Activated CD4-positive, alpha-beta T cell treated with anti-CD3 and anti-CD28 coated beads, Interleukin-2, amount 10 ng/mL, durations not matched to agents 7 days and 5 days (primary cell): ENCODE data around the gene BPIFA3. TPM values are rescaled to one million over a fixed set of nuclear protein-coding genes. Genes with fewer than 3 reads are reported as not detected.
"Not testable (repeated sequence)": the region's sequence is repeated elsewhere in the genome, so short reads cannot be mapped to it uniquely, and the experiment has no call there.

Experiments
- CTCF ChIA-PET: fragments of 350-600 bp; sonication (Branson Sonifier 250); formaldehyde crosslinking; loops from one replicate; lab custom pipeline; 2021; ENCODE audit warnings: antibody characterized with exemption; lab: Charles Lee
- POLR2A ChIA-PET: fragments of 350-600 bp; sonication (Branson Sonifier 250); formaldehyde crosslinking; loops from one replicate; lab custom pipeline; 2021; ENCODE audit warnings: antibody characterized with exemption; lab: Charles Lee
- DNase-seq: peaks from one replicate; pipeline ENCODE4 v3.0.0-alpha.2; 2020
- H3K27ac Mint-ChIP-seq: one replicate; pipeline ENCODE4 v1.8.0; 2021; ENCODE audit warnings: mild to moderate bottlenecking, moderate library complexity, mixed read lengths
- H3K27me3 Mint-ChIP-seq: one replicate; pipeline ENCODE4 v1.8.0; 2021; ENCODE audit warnings: mixed read lengths
- H3K36me3 Mint-ChIP-seq: one replicate; pipeline ENCODE4 v1.8.0; 2021; ENCODE audit warnings: low read depth, mixed read lengths
- H3K4me1 Mint-ChIP-seq: one replicate; pipeline ENCODE4 v1.8.0; 2021; ENCODE audit warnings: mixed read lengths
- H3K4me3 Mint-ChIP-seq: one replicate; pipeline ENCODE4 v1.8.0; 2021; ENCODE audit warnings: mild to moderate bottlenecking, moderate library complexity, mixed read lengths
- H3K9me3 Mint-ChIP-seq: one replicate; pipeline ENCODE4 v1.8.0; 2021; ENCODE audit warnings: mixed read lengths
- total RNA-seq, 2 experiments: library from RNA; stranded (reverse); gene quantifications; one replicate each; pipeline ENCODE4 v1.2.3, GENCODE V29; 2021

The BPIFA3 gene
- not detected for total RNA-seq

GRCh38 chr20:33217052-33217451 lies at the start of gene BPIFA3:
Gene BPIFA3, plus strand, starts transcription at chr20:33217352. Its CDS starts 185 bp downstream, at chr20:33217537.
- Mint-ChIP-seq H3K36me3 (no peaks in the 10 kb centered on the region), H3K9me3 (no peaks in the 10 kb centered on the region), H3K4me3 (no peak within 1 kb of the TSS), H3K4me1 (no peaks in the 10 kb centered on the region), H3K27me3 (peaks cover 8% of the 10 kb centered on the region), H3K27ac (no peak within 1 kb of the TSS)
- ChIA-PET POLR2A (no interaction called here), CTCF (no interaction called here)
- DNase-seq = no peak

GRCh38 chr20:33167859-33168258 lies 49.3 kb upstream of the BPIFA3 start, which contains the start of gene BPIFA2:
Gene BPIFA2, plus strand, starts transcription at chr20:33168159. Its CDS starts 987 bp downstream, at chr20:33169146.
- POLR2A ChIA-PET = no interaction called here
- CTCF ChIA-PET = no interaction called here
- Mint-ChIP-seq H3K27ac (no peak within 1 kb of the TSS), H3K36me3 (no peaks in the 10 kb centered on the region), H3K9me3 (peaks cover 14% of the 10 kb centered on the region), H3K4me1 (no peaks in the 10 kb centered on the region), H3K4me3 (no peak within 1 kb of the TSS), H3K27me3 (no peaks in the 10 kb centered on the region)
- DNase-seq = no peak

GRCh38 chr20:33169176-33169794 lies 47.9 kb upstream of the BPIFA3 start:
- Mint-ChIP-seq H3K4me3 (no peak overlapping the region), H3K27ac (no peak overlapping the region), H3K36me3 (no peaks in the 10 kb centered on the region), H3K27me3 (no peaks in the 10 kb centered on the region), H3K4me1 (no peaks in the 10 kb centered on the region), H3K9me3 (peaks cover 14% of the 10 kb centered on the region)
- POLR2A ChIA-PET = no interaction called here
- CTCF ChIA-PET = interaction anchor here (0.8 kb wide), 1 partner anchor 20 kb away, joined by 4 read pairs; no protein-coding TSS in a partner anchor
- no peak for DNase-seq

- peaks cover 14% of the 10 kb centered on the region for H3K9me3 Mint-ChIP-seq
- no peak overlapping the region for H3K27ac Mint-ChIP-seq
- DNase-seq = no peak
- H3K27me3 Mint-ChIP-seq = no peaks in the 10 kb centered on the region
- ChIA-PET POLR2A (no interaction called here), CTCF (no interaction called here)
- H3K4me3 Mint-ChIP-seq = no peak overlapping the region
- H3K36me3 Mint-ChIP-seq = no peaks in the 10 kb centered on the region
- H3K4me1 Mint-ChIP-seq = no peaks in the 10 kb centered on the region
Observed at GRCh38 chr20:33172781-33173180, 44.4 kb upstream of the BPIFA3 start.

GRCh38 chr20:33175123-33175522 lies 42.0 kb upstream of the BPIFA3 start:
- Mint-ChIP-seq H3K27me3 (no peaks in the 10 kb centered on the region), H3K4me3 (no peak overlapping the region), H3K36me3 (no peaks in the 10 kb centered on the region), H3K4me1 (no peaks in the 10 kb centered on the region), H3K9me3 (peaks cover 2% of the 10 kb centered on the region), H3K27ac (no peak overlapping the region)
- CTCF ChIA-PET = no interaction called here
- POLR2A ChIA-PET = no interaction called here
- no peak for DNase-seq

- H3K27ac Mint-ChIP-seq = no peak overlapping the region
- no peaks in the 10 kb centered on the region for H3K27me3 Mint-ChIP-seq
- H3K9me3 Mint-ChIP-seq = no peaks in the 10 kb centered on the region
- CTCF ChIA-PET = interaction anchor here (1.1 kb wide), 1 partner anchor 80 kb away, joined by 3 read pairs; no protein-coding TSS in a partner anchor
- no peak for DNase-seq
- no peak overlapping the region for H3K4me3 Mint-ChIP-seq
- POLR2A ChIA-PET = no interaction called here
- no peaks in the 10 kb centered on the region for H3K36me3 Mint-ChIP-seq
- no peaks in the 10 kb centered on the region for H3K4me1 Mint-ChIP-seq
Observed at GRCh38 chr20:33176101-33176500, 41.1 kb upstream of the BPIFA3 start.

GRCh38 chr20:33177866-33178265 lies 39.3 kb upstream of the BPIFA3 start:
- no peaks in the 10 kb centered on the region for H3K9me3 Mint-ChIP-seq

GRCh38 chr20:33178726-33179125 lies 38.4 kb upstream of the BPIFA3 start:
- H3K27ac Mint-ChIP-seq = no peak overlapping the region
- no peaks in the 10 kb centered on the region for H3K36me3 Mint-ChIP-seq
- DNase-seq = no peak
- ChIA-PET CTCF (no interaction called here), POLR2A (no interaction called here)
- H3K4me1 Mint-ChIP-seq = no peaks in the 10 kb centered on the region
- H3K9me3 Mint-ChIP-seq = no peaks in the 10 kb centered on the region
- no peak overlapping the region for H3K4me3 Mint-ChIP-seq
- no peaks in the 10 kb centered on the region for H3K27me3 Mint-ChIP-seq

More at GRCh38 chr20:33177866-33178265, 39.3 kb upstream of the BPIFA3 start:
- CTCF ChIA-PET = no interaction called here
- no peaks in the 10 kb centered on the region for H3K4me1 Mint-ChIP-seq
- H3K27me3 Mint-ChIP-seq = no peaks in the 10 kb centered on the region
- POLR2A ChIA-PET = no interaction called here
- H3K36me3 Mint-ChIP-seq = no peaks in the 10 kb centered on the region
- H3K4me3 Mint-ChIP-seq = no peak overlapping the region
- H3K27ac Mint-ChIP-seq = no peak overlapping the region
- no peak for DNase-seq

GRCh38 chr20:33180169-33180568 lies 37.0 kb upstream of the BPIFA3 start:
- POLR2A ChIA-PET = no interaction called here
- no peaks in the 10 kb centered on the region for H3K36me3 Mint-ChIP-seq
- H3K27ac Mint-ChIP-seq = no peak overlapping the region
- no peak overlapping the region for H3K4me3 Mint-ChIP-seq
- no peaks in the 10 kb centered on the region for H3K4me1 Mint-ChIP-seq
- no peak for DNase-seq
- H3K27me3 Mint-ChIP-seq = no peaks in the 10 kb centered on the region
- no peaks in the 10 kb centered on the region for H3K9me3 Mint-ChIP-seq
- CTCF ChIA-PET = no interaction called here

GRCh38 chr20:33181482-33182093 lies 35.6 kb upstream of the BPIFA3 start:
- Mint-ChIP-seq H3K27me3 (no peaks in the 10 kb centered on the region), H3K27ac (no peak overlapping the region), H3K4me1 (no peaks in the 10 kb centered on the region), H3K4me3 (no peak overlapping the region), H3K36me3 (no peaks in the 10 kb centered on the region), H3K9me3 (no peaks in the 10 kb centered on the region)
- ChIA-PET POLR2A (no interaction called here), CTCF (no interaction called here)
- DNase-seq = no peak

GRCh38 chr20:33183312-33183711 lies 33.8 kb upstream of the BPIFA3 start:
- no peak for DNase-seq
- CTCF ChIA-PET = no interaction called here
- Mint-ChIP-seq H3K36me3 (no peaks in the 10 kb centered on the region), H3K4me1 (no peaks in the 10 kb centered on the region), H3K27ac (no peak overlapping the region), H3K4me3 (no peak overlapping the region), H3K9me3 (no peaks in the 10 kb centered on the region), H3K27me3 (no peaks in the 10 kb centered on the region)
- POLR2A ChIA-PET = no interaction called here

GRCh38 chr20:33185031-33185590 lies 32.0 kb upstream of the BPIFA3 start:
- H3K27ac Mint-ChIP-seq, H3K36me3 Mint-ChIP-seq, H3K4me3 Mint-ChIP-seq, H3K9me3 Mint-ChIP-seq, DNase-seq, H3K27me3 Mint-ChIP-seq, H3K4me1 Mint-ChIP-seq, POLR2A ChIA-PET, CTCF ChIA-PET: not testable (repeated sequence)

GRCh38 chr20:33187491-33187890 lies 29.7 kb upstream of the BPIFA3 start:
- Mint-ChIP-seq H3K36me3 (no peaks in the 10 kb centered on the region), H3K4me3 (no peak overlapping the region), H3K27ac (no peak overlapping the region), H3K4me1 (no peaks in the 10 kb centered on the region), H3K9me3 (no peaks in the 10 kb centered on the region), H3K27me3 (no peaks in the 10 kb centered on the region)
- DNase-seq = no peak
- CTCF ChIA-PET = no interaction called here
- POLR2A ChIA-PET = no interaction called here
